C4-2B (cell line): ENCODE measurements around the gene CLDN15.
A peak's percentile ranks its signal among the peaks of the same experiment; 100 is the strongest.

ENCODE experiments used
- H3K27ac ChIP-seq: fragments of 450-650 bp; 2 replicates; pipeline ENCODE4 v1.5.1; 2017
- ZFX ChIP-seq: fragments of 450-650 bp; IDR thresholded peaks from 2 replicates; pipeline ENCODE4 v1.6.1; 2017
- TF ChIP-seq, protein P1 (sequence below): fragments of 450-650 bp; conservative IDR thresholded peaks from 2 replicates; pipeline ENCODE4 v1.5.1; 2017; ENCODE audit warnings: mild to moderate bottlenecking

CLDN15 gene

DNA sequence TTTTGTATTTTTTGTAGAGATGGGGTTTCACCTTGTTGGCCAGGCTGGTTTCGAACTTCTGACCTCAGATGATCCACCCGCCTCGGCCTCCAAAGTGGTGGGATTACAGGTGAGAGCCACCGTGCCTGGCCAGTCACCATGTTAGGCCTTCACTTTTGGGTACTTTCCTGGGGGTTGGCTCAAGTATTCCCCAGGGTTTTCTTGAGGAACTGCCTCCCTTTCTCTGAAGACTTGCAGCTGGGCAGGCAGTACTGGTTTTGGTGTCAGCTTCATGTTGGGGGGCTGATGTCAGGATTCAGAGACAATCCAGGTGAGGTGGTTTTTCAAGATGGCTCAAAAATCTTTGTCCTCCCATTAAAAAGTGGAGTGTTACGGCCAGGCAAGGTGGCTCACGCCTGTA, 12.0 kb downstream of the CLDN15 start:
- TF ChIP-seq, protein P1, sequence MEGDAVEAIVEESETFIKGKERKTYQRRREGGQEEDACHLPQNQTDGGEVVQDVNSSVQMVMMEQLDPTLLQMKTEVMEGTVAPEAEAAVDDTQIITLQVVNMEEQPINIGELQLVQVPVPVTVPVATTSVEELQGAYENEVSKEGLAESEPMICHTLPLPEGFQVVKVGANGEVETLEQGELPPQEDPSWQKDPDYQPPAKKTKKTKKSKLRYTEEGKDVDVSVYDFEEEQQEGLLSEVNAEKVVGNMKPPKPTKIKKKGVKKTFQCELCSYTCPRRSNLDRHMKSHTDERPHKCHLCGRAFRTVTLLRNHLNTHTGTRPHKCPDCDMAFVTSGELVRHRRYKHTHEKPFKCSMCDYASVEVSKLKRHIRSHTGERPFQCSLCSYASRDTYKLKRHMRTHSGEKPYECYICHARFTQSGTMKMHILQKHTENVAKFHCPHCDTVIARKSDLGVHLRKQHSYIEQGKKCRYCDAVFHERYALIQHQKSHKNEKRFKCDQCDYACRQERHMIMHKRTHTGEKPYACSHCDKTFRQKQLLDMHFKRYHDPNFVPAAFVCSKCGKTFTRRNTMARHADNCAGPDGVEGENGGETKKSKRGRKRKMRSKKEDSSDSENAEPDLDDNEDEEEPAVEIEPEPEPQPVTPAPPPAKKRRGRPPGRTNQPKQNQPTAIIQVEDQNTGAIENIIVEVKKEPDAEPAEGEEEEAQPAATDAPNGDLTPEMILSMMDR, result no peak
- no peak for TF ChIP-seq ZFX
- no peak overlapping the region for H3K27ac ChIP-seq

DNA sequence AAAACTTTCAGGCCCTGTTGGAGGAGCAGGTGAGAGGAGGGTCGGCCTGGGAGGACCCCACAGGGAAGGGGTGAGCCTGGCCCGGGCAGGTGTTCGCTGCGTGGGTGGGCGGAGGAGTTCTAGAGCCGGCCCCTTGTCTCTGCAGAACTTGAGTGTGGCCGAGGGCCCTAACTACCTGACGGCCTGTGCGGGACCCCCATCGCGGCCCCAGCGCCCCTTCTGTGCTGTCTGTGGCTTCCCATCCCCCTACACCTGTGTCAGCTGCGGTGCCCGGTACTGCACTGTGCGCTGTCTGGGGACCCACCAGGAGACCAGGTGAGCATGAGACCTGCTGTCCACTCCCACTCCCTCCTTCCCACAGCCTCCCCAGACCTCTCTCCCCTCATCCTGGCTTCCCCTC, 14.1 kb downstream of the CLDN15 start:
- H3K27ac ChIP-seq, result no peak overlapping the region
- TF ChIP-seq ZFX, result no peak
- TF ChIP-seq, protein P1, result no peak

DNA sequence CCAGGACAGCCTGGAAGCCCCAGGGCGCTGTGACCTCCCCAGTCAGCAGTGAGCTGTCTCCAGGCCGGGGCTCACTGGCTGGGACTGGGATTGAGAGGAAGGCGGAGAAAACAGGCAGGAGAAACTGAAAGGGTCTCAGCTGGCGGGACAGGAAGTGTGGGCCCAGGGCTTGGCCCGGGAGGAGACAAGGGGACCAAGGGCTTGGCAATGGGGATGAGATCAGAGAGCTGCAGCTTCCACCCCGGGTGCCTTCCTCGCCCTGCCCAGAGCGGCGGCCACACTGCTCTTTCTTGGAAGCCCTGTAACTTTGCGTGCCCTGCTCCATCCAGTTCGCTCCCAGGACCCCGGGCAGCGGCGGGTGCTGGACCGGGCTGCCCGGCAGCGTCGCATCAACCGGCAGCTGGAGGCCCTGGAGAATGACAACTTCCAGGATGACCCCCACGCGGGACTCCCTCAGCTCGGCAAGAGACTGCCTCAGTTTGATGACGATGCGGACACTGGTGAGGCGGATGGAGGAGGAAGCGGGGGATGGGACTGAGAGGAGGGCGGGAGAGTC, 15.2 kb downstream of the CLDN15 start:
- TF ChIP-seq, protein P1, result no peak
- no peak for TF ChIP-seq ZFX

DNA sequence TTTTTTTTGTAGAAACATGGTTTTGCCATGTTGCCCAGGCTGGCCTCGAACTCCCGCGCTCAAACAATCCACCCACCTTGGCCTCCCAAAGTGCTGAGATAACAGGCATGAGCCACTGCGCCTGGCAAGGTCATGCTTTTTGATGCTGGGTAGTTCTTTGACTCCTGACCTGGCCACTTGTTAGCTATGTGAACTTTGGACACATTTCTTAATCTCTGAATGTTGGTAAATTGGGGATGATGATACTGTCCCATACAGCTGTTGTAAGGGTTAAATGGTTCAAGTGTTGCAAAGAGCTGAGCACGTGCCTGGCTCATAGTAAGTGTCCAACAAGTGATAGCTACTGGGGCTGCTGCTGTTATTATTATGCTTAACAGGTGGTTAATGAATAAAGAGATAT, 17.3 kb downstream of the CLDN15 start:
- no peak for TF ChIP-seq ZFX
- TF ChIP-seq, protein P1, result no peak
- H3K27ac ChIP-seq, result no peak overlapping the region

More for the DNA sequence above, 15.2 kb downstream of the CLDN15 start:
- no peak overlapping the region for H3K27ac ChIP-seq

DNA sequence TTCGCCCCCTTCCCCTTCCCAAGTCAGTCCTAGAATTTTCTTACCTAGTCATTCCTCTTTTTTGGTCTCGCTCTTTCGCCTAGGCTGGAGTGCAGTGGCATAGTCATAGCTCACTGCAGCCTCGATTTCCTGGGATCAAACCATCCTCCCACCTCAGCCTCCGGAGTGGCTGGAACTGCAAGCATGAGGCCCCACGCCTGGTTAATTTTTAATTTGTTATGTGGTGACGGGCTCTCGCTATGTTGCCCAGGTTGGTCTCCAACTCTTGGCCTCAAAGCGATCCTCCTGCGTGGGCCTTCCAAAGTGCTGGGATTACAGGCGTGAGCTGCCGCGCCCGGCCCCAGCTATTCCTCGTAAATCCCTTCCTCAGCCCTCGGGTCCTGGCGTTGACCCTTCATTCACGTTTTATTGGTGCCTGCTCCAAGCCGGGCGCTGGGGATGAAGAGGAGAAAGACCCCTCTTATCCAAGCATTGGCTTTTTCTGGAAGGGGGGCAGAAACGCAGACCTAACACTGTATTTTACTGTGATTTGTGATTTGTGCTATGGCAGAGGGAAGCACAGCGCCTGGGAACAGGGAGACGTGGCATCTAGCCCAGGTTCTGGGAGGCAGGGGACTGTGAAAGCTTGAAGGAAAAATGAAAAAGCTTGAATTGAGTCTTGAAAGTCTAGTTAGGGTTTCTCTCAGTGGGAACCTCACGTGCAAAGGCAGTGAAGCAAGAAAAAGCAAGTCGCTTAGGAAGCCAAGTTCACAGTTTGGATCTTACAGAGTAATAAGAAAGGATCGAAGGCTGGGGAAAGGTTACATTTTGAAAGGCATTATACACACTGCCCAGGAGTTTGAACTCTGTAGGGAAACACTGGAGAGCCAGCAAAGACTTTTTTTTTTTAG, 19.1 kb downstream of the CLDN15 start:
- H3K27ac ChIP-seq, result peak overlapping the region; percentile 85
- TF ChIP-seq, protein P1, result no peak
- TF ChIP-seq ZFX, result no peak

DNA sequence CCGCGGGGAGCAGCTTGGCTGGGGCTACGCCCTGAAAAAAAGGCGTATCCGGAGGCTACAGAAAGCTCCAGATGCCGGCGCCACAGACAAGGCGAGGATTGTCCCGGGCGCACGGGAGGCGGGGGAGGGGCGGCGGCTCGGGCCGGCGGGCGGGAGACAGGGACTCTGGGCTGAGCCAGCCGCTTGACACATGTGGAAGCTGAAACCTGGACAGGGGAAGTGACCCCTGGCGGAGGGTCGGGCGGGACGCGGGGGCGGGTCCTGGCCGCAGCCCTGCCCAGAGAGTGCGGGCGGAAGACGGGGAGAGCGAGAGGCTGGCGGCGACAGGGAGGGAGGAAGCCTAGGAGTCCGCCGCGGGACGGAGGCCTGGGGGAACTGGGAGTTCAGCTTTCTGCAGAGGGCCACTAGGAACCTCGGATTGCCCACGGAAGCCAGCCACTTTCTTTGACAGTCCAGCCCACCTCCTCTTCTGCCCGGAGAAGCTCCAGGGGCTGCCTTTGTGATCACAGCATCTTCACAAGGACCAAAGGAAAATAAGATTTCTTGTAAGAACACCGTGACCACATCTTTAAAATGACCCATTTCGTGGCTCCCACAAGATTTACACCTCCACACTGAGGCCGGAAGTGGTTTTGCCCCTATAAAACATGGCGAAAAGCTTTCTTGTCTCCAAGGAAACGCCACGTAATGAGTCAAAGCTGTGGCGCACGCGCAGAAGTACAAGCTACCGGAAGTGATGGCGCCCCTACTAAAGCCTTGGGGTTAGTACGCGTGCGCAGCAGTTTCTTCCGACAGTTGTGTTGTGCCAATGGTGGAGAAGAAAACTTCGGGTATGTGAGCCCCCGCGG, 20.0 kb downstream of the CLDN15 start, which contains the start of the genes PLOD3 and ZNHIT1:
Gene PLOD3, minus strand, starts transcription at position 194 of the 848 bp plus-strand sequence. CDS start 307 bp downstream, outside the sequence.
Gene ZNHIT1, plus strand, starts transcription at position 778 of the 848 bp plus-strand sequence. Its CDS starts 31 bp downstream, at position 809.
- H3K27ac ChIP-seq, result peak within 1 kb of the TSS; percentile 85
- TF ChIP-seq, protein P1, result no peak
- 0 out of 2 replicates have a peak, but pooled peaks have one; percentile 38 for TF ChIP-seq ZFX
